Gastroesophageal sphincter (tissue), 4 donors: ENCODE results near the gene DNAI7. TPM values are rescaled to one million over a fixed set of nuclear protein-coding genes. Genes with fewer than 3 reads are reported as not detected.

Experiments
- ATAC-seq: fragments of 150-250 bp; one replicate; pipeline ENCODE4 v1.9.1; 2016; ENCODE audit warnings: mild to moderate bottlenecking, moderate library complexity
- H3K27ac ChIP-seq, 4 donors: fragments of 200-600 bp; sonication (generic) in 3 of 4; 1 replicate in 3 of 4; 2 replicates in 1 of 4; pipeline ENCODE4 v1.5.1; 2016 to 2019
- H3K27me3 ChIP-seq: fragments of 200-600 bp; sonication (generic); one replicate; pipeline ENCODE4 v1.5.1; 2019
- H3K36me3 ChIP-seq, 2 donors: fragments of 200-600 bp; sonication (generic); one replicate each; pipeline ENCODE4 v1.5.1; 2019; ENCODE audit warnings: control low read depth in 1 of 2
- H3K4me1 ChIP-seq, 3 donors: fragments of 200-600 bp; sonication (generic); 1 replicate in 2 of 3; 2 replicates in 1 of 3; pipeline ENCODE4 v1.5.1; 2016 to 2019; ENCODE audit warnings: control low read depth in 2 of 3
- H3K4me3 ChIP-seq, 2 donors: fragments of 200-600 bp; sonication (generic); one replicate each; pipeline ENCODE4 v1.5.1; 2019; ENCODE audit warnings: mild to moderate bottlenecking in 1 of 2, moderate library complexity in 1 of 2
- H3K9me3 ChIP-seq, 3 donors: fragments of 200-600 bp; sonication (generic); one replicate each; pipeline ENCODE4 v1.5.1; 2017 to 2019; ENCODE audit warnings: control low read depth in 2 of 3
- EP300 ChIP-seq: sonication (generic); formaldehyde crosslinking; IDR thresholded peaks from one replicate; pipeline ENCODE4 v1.6.1; 2017; ENCODE audit warnings: antibody characterized with exemption, mild to moderate bottlenecking
- POLR2A ChIP-seq, 2 donors: fragments of 450-650 bp; IDR thresholded peaks; one replicate each; pipeline ENCODE4 v1.6.1; 2017; ENCODE audit warnings: antibody characterized with exemption in 2 of 2, mild to moderate bottlenecking in 2 of 2, moderate library complexity in 1 of 2
- POLR2AphosphoS5 ChIP-seq: sonication (generic); formaldehyde crosslinking; IDR thresholded peaks from one replicate; pipeline ENCODE4 v1.6.1; 2017; ENCODE audit warnings: antibody characterized with exemption
- WGBS, 2 donors: methylation state at CpG; one replicate each; pipeline ENCODE4 v1.1.5; 2018; ENCODE audit warnings: low coverage in 1 of 2; 5-methylcytosine and 5-hydroxymethylcytosine counted together
- total RNA-seq, 4 donors: library from RNA; depleted of rRNA; stranded (reverse); fragments of >200 nt; gene quantifications; one replicate each; pipeline ENCODE4 v1.1.0, GENCODE V29; 2016
- TF ChIP-seq, protein P1 (sequence below), 4 experiments: fragments of 200-600 bp in 2 of 4; fragments of 450-650 bp in 2 of 4; sonication (generic) in 1 of 4; IDR thresholded peaks; one replicate each; pipeline ENCODE4 v1.5.1; 2017 to 2019; ENCODE audit warnings: antibody characterized with exemption in 4 of 4, mild to moderate bottlenecking in 2 of 4, moderate library complexity in 2 of 4

DNAI7 gene, protein sequence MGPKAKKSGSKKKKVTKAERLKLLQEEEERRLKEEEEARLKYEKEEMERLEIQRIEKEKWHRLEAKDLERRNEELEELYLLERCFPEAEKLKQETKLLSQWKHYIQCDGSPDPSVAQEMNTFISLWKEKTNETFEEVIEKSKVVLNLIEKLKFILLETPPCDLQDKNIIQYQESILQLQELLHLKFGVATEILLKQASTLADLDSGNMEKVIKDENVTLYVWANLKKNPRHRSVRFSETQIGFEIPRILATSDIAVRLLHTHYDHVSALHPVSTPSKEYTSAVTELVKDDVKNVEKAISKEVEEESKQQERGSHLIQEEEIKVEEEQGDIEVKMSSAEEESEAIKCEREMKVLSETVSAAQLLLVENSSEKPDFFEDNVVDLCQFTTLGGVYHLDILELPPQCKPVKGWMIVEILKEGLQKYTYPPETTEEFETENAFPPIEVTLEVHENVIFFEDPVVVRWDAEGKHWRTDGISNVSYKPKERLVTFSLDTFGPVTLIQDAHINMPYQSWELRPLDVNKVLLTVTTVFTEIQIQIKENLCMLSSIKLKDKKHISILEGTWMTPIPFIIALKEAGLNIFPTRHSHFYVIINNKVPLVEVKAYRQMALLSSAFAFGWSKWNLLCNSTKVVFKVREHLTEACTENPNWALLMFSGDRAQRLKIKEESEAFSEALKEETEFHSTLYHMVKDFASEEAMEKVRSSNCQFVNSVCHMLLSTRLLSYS
- total RNA-seq = 1 to 10 TPM in 1 of 4 donors, under 1 TPM in 3; 0.22 to 2.3 (median 0.76) TPM

DNA sequence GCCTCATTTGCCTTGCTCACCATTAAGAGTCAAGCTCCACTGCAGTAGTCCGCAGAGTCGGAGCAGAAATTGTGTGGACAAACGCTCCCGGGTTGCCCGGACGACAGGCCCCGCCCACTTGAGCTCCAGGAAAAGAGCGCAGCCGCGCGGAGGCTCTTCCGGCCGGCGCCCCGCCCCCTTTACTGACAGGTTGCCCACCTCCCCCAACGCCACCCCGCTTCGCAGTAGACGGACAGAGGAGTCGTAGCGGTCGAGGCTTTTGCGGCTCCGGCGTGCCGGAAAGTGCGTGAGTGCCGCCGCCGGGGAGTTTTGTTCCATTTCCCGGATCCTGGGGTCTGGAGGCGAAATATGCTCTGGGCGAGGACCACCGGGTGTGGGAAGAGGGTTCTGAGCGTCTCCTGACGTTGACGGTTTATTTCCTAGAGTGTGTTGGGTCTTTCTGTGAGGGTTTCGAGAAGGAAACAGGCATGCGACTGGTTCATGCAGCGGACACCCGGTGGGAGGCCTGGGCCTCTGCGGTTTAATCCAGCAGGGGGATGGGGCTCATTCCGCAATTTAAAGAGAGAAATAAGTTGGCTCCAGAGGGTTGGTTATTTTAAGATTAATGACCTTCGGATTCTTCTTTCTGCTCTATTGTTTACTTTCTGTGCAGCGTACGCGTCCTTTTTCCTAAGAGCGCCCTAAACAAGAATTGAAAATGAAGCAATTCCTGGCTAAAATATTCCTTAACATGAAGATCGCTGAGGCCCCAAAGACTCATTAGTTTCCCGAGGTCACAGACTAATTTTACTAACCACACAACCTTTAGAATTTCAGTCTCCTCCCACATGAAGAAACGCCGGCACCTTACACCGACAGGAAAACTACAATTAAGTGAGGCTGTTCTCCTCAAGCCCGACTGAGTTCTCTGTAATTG is at the start of gene DNAI7, which contains the start of gene ETFRF1:
Gene DNAI7 (minus strand): TSS at position 105 of the 916 bp plus-strand sequence. CDS start 82 bp downstream, at position 23.
Gene ETFRF1 (plus strand): TSS at position 182 of the 916 bp plus-strand sequence. CDS start 8,720 bp downstream, outside the sequence.
- ATAC-seq = peak; percentile 99
- WGBS, 2 donors = 0% methylated on average over 11 to 12 of the region's 54 CpGs
- Histone ChIP-seq H3K36me3 (no peaks in the 10 kb centered on the region), H3K27ac (peak within 1 kb of the TSS; percentile 92 to 98 (median 94)), H3K4me1 (peaks cover 0 to 26% (median 3%) of the 10 kb centered on the region in 3 donors), H3K27me3 (no peaks in the 10 kb centered on the region), H3K9me3 (no peaks in the 10 kb centered on the region), H3K4me3 (peak within 1 kb of the TSS; percentile 71 to 83)
- TF ChIP-seq POLR2AphosphoS5 = peak; percentile 95
- TF ChIP-seq, protein P1, sequence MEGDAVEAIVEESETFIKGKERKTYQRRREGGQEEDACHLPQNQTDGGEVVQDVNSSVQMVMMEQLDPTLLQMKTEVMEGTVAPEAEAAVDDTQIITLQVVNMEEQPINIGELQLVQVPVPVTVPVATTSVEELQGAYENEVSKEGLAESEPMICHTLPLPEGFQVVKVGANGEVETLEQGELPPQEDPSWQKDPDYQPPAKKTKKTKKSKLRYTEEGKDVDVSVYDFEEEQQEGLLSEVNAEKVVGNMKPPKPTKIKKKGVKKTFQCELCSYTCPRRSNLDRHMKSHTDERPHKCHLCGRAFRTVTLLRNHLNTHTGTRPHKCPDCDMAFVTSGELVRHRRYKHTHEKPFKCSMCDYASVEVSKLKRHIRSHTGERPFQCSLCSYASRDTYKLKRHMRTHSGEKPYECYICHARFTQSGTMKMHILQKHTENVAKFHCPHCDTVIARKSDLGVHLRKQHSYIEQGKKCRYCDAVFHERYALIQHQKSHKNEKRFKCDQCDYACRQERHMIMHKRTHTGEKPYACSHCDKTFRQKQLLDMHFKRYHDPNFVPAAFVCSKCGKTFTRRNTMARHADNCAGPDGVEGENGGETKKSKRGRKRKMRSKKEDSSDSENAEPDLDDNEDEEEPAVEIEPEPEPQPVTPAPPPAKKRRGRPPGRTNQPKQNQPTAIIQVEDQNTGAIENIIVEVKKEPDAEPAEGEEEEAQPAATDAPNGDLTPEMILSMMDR (IDR thresholded peaks at IDR 0.05) = peak in 2 of 4 experiments; percentile 21 to 37
- TF ChIP-seq EP300 = no peak
- peak; percentile 67 to 72 for TF ChIP-seq POLR2A (IDR thresholded peaks at IDR 0.05)

DNA sequence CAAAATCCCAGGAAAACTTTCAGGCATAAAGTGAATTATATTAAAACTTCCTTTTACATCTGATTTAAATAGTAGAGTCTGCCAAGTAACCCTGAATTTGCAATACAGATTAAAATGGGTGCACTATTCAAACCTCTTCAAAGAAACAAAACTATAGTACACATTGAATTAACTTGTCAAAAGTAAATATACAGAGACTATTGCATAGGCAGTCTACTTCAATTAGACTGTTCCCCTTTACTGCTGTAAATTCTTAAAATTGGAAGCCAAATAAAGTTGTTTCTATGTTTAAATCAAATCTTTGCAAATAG is 48.7 kb upstream of the DNAI7 start:
- no peak for TF ChIP-seq EP300
- TF ChIP-seq, protein P1 (IDR thresholded peaks at IDR 0.05) = no peak
- no peak for TF ChIP-seq POLR2AphosphoS5
- TF ChIP-seq POLR2A (IDR thresholded peaks at IDR 0.05) = no peak
- H3K4me3 ChIP-seq = no peak overlapping the region
- H3K27ac ChIP-seq = no peak overlapping the region
- no peaks in the 10 kb centered on the region for H3K27me3 ChIP-seq
- H3K9me3 ChIP-seq = no peaks in the 10 kb centered on the region
- peaks cover 0 to 7% of the 10 kb centered on the region in 2 donors for H3K36me3 ChIP-seq
- peaks cover 0 to 39% (median 0%) of the 10 kb centered on the region in 3 donors for H3K4me1 ChIP-seq
- no peak for ATAC-seq

DNA sequence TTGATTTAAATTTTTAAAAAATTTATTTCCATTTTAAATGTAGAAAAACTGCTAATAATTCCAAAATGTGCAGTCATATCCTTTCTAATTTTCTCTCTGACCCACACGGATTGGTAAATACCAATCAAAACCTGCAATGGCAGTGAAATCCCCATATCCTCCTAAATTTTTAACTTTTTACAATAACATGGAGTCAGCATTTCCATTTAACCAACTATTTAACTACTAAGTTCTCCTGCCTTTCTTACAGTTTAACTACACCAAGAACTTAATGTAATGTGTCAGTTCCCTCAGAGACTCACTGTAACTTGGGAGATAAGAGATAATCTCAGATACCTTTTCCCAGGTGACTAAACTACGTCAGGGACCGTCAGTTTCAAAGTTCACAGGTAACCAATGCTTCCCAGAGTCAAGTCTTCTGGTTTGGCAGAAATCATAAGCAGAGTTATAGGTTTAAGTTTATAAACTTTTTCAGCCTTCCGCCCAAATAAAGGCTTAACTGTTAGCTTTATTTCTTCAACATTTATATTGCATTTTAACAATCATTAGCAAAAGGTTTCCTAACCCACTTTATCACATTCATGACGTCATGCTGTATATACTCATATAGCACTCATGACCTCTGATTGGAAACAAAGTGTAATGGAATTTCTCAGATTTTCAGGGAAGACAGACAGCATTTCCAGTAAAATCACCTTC is 48.2 kb upstream of the DNAI7 start:
- Histone ChIP-seq H3K27me3 (no peaks in the 10 kb centered on the region), H3K9me3 (no peaks in the 10 kb centered on the region), H3K27ac (no peak overlapping the region), H3K36me3 (peaks cover 0 to 7% of the 10 kb centered on the region in 2 donors), H3K4me1 (peaks cover 0 to 34% (median 0%) of the 10 kb centered on the region in 3 donors), H3K4me3 (no peak overlapping the region)
- ATAC-seq = no peak
- 56 to 77% methylated on average over 3 to 5 of the region's 5 CpGs for WGBS, 2 donors
- no peak for TF ChIP-seq POLR2A (IDR thresholded peaks at IDR 0.05)
- no peak for TF ChIP-seq POLR2AphosphoS5

DNA sequence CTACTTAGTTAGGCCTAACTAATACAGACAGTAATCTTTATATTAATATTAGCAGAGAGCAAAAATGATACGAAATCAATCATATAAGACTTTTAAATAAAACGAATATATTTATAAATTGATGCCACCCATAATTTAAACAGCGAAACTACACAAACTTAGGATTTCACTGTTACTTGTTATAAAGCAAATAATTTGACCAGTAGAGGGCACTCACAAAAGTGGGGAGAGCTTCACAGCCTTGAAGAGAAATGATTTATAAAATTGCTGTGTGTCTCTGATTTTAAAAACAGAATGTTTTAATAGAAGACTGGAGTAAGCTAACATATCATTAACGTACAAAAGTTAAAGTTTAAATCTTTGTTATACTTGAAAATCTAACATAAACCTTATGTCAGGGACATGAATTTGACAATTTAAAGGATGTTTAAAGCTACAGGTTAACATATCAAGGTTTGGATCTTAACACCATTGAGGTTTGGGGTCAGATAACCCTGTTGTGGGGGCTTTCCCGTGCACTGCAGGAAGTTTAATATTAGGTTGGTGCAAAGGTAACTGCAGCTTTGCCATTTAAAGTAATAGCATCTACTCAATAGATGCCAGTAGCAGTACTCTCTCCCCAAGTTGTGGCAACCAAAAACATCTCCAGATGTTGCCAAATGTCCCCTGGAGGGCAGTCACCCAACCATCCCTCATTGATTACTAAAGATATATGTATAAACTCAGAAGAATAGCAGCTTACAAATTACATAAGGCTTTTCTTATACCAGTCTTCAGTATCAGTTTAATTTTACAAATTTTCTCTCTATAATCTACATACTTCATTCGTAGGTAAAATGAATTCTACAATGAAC is 46.4 kb upstream of the DNAI7 start:
- Histone ChIP-seq H3K27ac (peak overlapping the region; percentile 43 to 68 (median 53)), H3K27me3 (no peaks in the 10 kb centered on the region), H3K4me3 (no peak overlapping the region), H3K9me3 (no peaks in the 10 kb centered on the region), H3K4me1 (peaks cover 0 to 33% (median 1%) of the 10 kb centered on the region in 3 donors), H3K36me3 (peaks cover 0 to 7% of the 10 kb centered on the region in 2 donors)
- TF ChIP-seq POLR2A (IDR thresholded peaks at IDR 0.05) = no peak
- no peak for TF ChIP-seq POLR2AphosphoS5
- no peak for TF ChIP-seq EP300
- TF ChIP-seq, protein P1 (IDR thresholded peaks at IDR 0.05) = peak; percentile 64 to 73 (median 66)
- WGBS, 2 donors = 28 to 36% methylated on average over 6 of the region's 6 CpGs
- peak; percentile 60 for ATAC-seq
